H1 (cell line): ENCODE measurements around the gene PTPN7. TPM values are rescaled to one million over a fixed set of nuclear protein-coding genes. Genes with fewer than 3 reads are reported as not detected.

Source experiments
- CTCF ChIA-PET: fragments of 300-600 bp; sonication (Branson Sonifier 250); formaldehyde crosslinking; loops from one replicate; lab custom pipeline; 2021; ENCODE audit not compliant: partially characterized antibody; lab: Charles Lee
- POLR2A ChIA-PET: fragments of 300-600 bp; sonication (Branson Sonifier 250); formaldehyde crosslinking; loops from one replicate; lab custom pipeline; 2021; ENCODE audit warnings: inconsistent platforms; ENCODE audit not compliant: partially characterized antibody; lab: Charles Lee
- DNase-seq, 2 experiments: peaks; one replicate each; pipeline versions ENCODE4 v3.0.0 to v3.0.0-alpha.2; 2010 to 2022; ENCODE audit warnings: low spot score in 2 of 2, low read depth in 1 of 2, mixed read lengths in 1 of 2
- FAIRE-seq: peaks from 2 replicates; lab custom pipeline; 2011; peaks lifted over from hg19 to GRCh38; lab: Jason Lieb, UNC
- H2AFZ ChIP-seq: 2 replicates; pipeline ENCODE4 v1.8.1; 2012; ENCODE audit warnings: low read length, inconsistent platforms
- H2AK5ac ChIP-seq: 2 replicates; pipeline ENCODE4 v1.6.1; 2013; ENCODE audit warnings: low read depth, low read length
- H2BK120ac ChIP-seq: replicated peaks from 2 replicates; pipeline ENCODE3; 2013; ENCODE audit warnings: low read depth, low read length, inconsistent platforms
- H2BK12ac ChIP-seq: 2 replicates; pipeline ENCODE4 v1.6.1; 2013; ENCODE audit warnings: low read depth, low read length
- H2BK15ac ChIP-seq: 2 replicates; pipeline ENCODE4 v1.6.1; 2013; ENCODE audit warnings: low read length
- H2BK20ac ChIP-seq: 2 replicates; pipeline ENCODE4 v1.6.1; 2013; ENCODE audit warnings: low read length
- H2BK5ac ChIP-seq: 2 replicates; pipeline ENCODE4 v1.6.1; 2013; ENCODE audit warnings: low read depth, low read length
- H3K14ac ChIP-seq: 2 replicates; pipeline ENCODE4 v1.6.1; 2013; ENCODE audit warnings: inconsistent platforms; ENCODE audit not compliant: insufficient read length
- H3K18ac ChIP-seq: 2 replicates; pipeline ENCODE4 v1.6.1; 2013; ENCODE audit warnings: low read length; ENCODE audit errors: extremely low read depth
- H3K23ac ChIP-seq: 2 replicates; pipeline ENCODE4 v1.6.1; 2013; ENCODE audit warnings: inconsistent platforms; ENCODE audit not compliant: insufficient read length
- H3K23me2 ChIP-seq: 2 replicates; pipeline ENCODE4 v1.6.1; 2013; ENCODE audit warnings: low read depth, low read length
- H3K27ac ChIP-seq: 2 replicates; pipeline ENCODE4 v1.6.1; 2011; ENCODE audit warnings: low read depth, low read length, inconsistent platforms
- H3K27me3 ChIP-seq, 4 experiments: replicated peaks in 1 of 4; 1 replicate in 1 of 4; 2 replicates in 3 of 4; pipeline versions ENCODE4 v1.6.1 to v1.8.1; 2011 to 2013; ENCODE audit warnings: low read length in 3 of 4, mild to moderate bottlenecking in 3 of 4, inconsistent platforms in 2 of 4, mixed read lengths in 2 of 4, moderate library complexity in 1 of 4; ENCODE audit not compliant: control insufficient read depth in 3 of 4, insufficient read depth in 3 of 4; ENCODE audit errors: extremely low read depth in 1 of 4
- H3K36me3 ChIP-seq, 4 experiments: 2 replicates each; pipeline versions ENCODE4 v1.6.1 to v1.8.1; 2011 to 2013; ENCODE audit warnings: mild to moderate bottlenecking in 4 of 4, low read length in 3 of 4, moderate library complexity in 2 of 4, control low read depth in 1 of 4, inconsistent platforms in 1 of 4; ENCODE audit not compliant: insufficient read depth in 4 of 4, control insufficient read depth in 2 of 4
- H3K4ac ChIP-seq: replicated peaks from 2 replicates; pipeline ENCODE3; 2013; ENCODE audit warnings: low read length, low read depth, mixed read lengths, inconsistent platforms; ENCODE audit not compliant: insufficient read length
- H3K4me1 ChIP-seq, 4 experiments: replicated peaks in 1 of 4; 1 replicate in 1 of 4; 2 replicates in 3 of 4; pipeline versions ENCODE4 v1.6.1 to v1.8.1; 2011 to 2013; ENCODE audit warnings: low read length in 3 of 4, inconsistent platforms in 2 of 4, mixed read lengths in 1 of 4; ENCODE audit not compliant: insufficient read depth in 4 of 4, control insufficient read depth in 3 of 4
- H3K4me2 ChIP-seq, 2 experiments: 2 replicates each; pipeline versions ENCODE4 v1.6.1 to v1.8.1; 2011 to 2013; ENCODE audit warnings: low read depth in 2 of 2, low read length in 2 of 2, control low read depth in 1 of 2, inconsistent platforms in 1 of 2, mild to moderate bottlenecking in 1 of 2; ENCODE audit not compliant: insufficient read depth in 1 of 2
- H3K4me3 ChIP-seq, 4 experiments: fragments of 200-600, 300-600 bp in 1 of 4; sonication (generic), shearing (Covaris generic), sonication (Bioruptor Twin) in 1 of 4; 2 replicates each; pipeline versions ENCODE4 v1.5.1 to v1.8.1; 2011 to 2016; ENCODE audit warnings: low read length in 4 of 4, low read depth in 3 of 4, control low read depth in 2 of 4, inconsistent platforms in 2 of 4, mild to moderate bottlenecking in 2 of 4, mixed read lengths in 1 of 4, moderate library complexity in 1 of 4; ENCODE audit not compliant: insufficient read depth in 2 of 4; ENCODE audit errors: extremely low read depth in 1 of 4
- H3K56ac ChIP-seq: replicated peaks from 2 replicates; pipeline ENCODE3; 2013; ENCODE audit warnings: low read depth, mild to moderate bottlenecking, mixed read lengths, low read length, inconsistent platforms; ENCODE audit not compliant: insufficient read length
- H3K79me1 ChIP-seq: 2 replicates; pipeline ENCODE4 v1.6.1; 2013; ENCODE audit warnings: low read depth, low read length, control low read depth
- H3K79me2 ChIP-seq, 2 experiments: 2 replicates each; pipeline versions ENCODE4 v1.6.1 to v1.8.1; 2012 to 2013; ENCODE audit warnings: low read length in 2 of 2, mild to moderate bottlenecking in 2 of 2, inconsistent platforms in 1 of 2; ENCODE audit not compliant: insufficient read depth in 2 of 2, control insufficient read depth in 1 of 2
- H3K9ac ChIP-seq, 4 experiments: replicated peaks in 1 of 4; 1 replicate in 1 of 4; 2 replicates in 3 of 4; pipeline versions ENCODE4 v1.6.1 to v1.8.1; 2011 to 2013; ENCODE audit warnings: low read depth in 3 of 4, low read length in 3 of 4, control low read depth in 2 of 4, mild to moderate bottlenecking in 2 of 4, moderate library complexity in 2 of 4, inconsistent platforms in 1 of 4; ENCODE audit errors: extremely low read depth in 1 of 4
- H3K9me3 ChIP-seq, 2 experiments: 2 replicates each; pipeline versions ENCODE4 v1.6.1 to v1.8.1; 2012 to 2013; ENCODE audit warnings: mild to moderate bottlenecking in 2 of 2, moderate library complexity in 2 of 2, control low read depth in 1 of 2, inconsistent platforms in 1 of 2, low read depth in 1 of 2, low read length in 1 of 2, mixed read lengths in 1 of 2; ENCODE audit not compliant: insufficient read depth in 2 of 2
- H4K20me1 ChIP-seq, 2 experiments: replicated peaks in 1 of 2; 2 replicates each; pipeline versions ENCODE3 to v1.8.1; 2011 to 2013; ENCODE audit warnings: inconsistent platforms in 2 of 2, low read length in 2 of 2, mild to moderate bottlenecking in 1 of 2; ENCODE audit not compliant: insufficient read depth in 2 of 2, control insufficient read depth in 1 of 2
- H4K5ac ChIP-seq: 2 replicates; pipeline ENCODE4 v1.6.1; 2013; ENCODE audit warnings: low read length, low read depth, mixed read lengths, inconsistent platforms; ENCODE audit not compliant: insufficient read length
- H4K8ac ChIP-seq: 2 replicates; pipeline ENCODE4 v1.8.0; 2013; ENCODE audit warnings: mild to moderate bottlenecking, moderate library complexity, low read length, inconsistent platforms; ENCODE audit not compliant: insufficient read depth; ENCODE audit errors: extremely low read depth
- H4K91ac ChIP-seq: replicated peaks from 2 replicates; pipeline ENCODE3; 2013; ENCODE audit warnings: low read length, mixed read lengths, inconsistent platforms; ENCODE audit not compliant: insufficient read length
- EP300 ChIP-seq, 2 experiments: IDR thresholded peaks; 1 replicate in 1 of 2; 2 replicates in 1 of 2; pipeline ENCODE4 v1.6.1; 2011 to 2012; ENCODE audit warnings: low read depth in 2 of 2, low read length in 2 of 2, mild to moderate bottlenecking in 2 of 2, borderline replicate concordance in 1 of 2, inconsistent platforms in 1 of 2, moderate library complexity in 1 of 2
- FOSL1 ChIP-seq: IDR thresholded peaks from 2 replicates; pipeline ENCODE4 v1.6.1; 2011; ENCODE audit warnings: mild to moderate bottlenecking, low read depth, low read length, moderate library complexity; ENCODE audit not compliant: insufficient read depth
- HDAC2 ChIP-seq, 2 experiments: fragments of 300-600 bp in 1 of 2; sonication (generic) in 1 of 2; IDR thresholded peaks; 2 replicates each; pipeline ENCODE4 v1.6.1; 2011 to 2012; ENCODE audit warnings: low read depth in 2 of 2, low read length in 2 of 2, mild to moderate bottlenecking in 2 of 2, moderate library complexity in 2 of 2, borderline replicate concordance in 1 of 2, inconsistent platforms in 1 of 2
- KDM4A ChIP-seq: IDR thresholded peaks from one replicate; pipeline ENCODE4 v1.7.1; 2012; ENCODE audit warnings: low read depth, mild to moderate bottlenecking, moderate library complexity, low read length, inconsistent platforms; ENCODE audit not compliant: severe bottlenecking
- RBBP5 ChIP-seq: IDR thresholded peaks from 2 replicates; pipeline ENCODE4 v1.7.1; 2012; ENCODE audit warnings: low read depth, mild to moderate bottlenecking, inconsistent platforms, low read length, moderate library complexity, borderline replicate concordance
- RFX5 ChIP-seq: IDR thresholded peaks from 2 replicates; pipeline ENCODE4 v1.6.1; 2011; ENCODE audit warnings: low read depth, low read length, improper control_type of control experiment, borderline replicate concordance
- SIN3A ChIP-seq, 2 experiments: IDR thresholded peaks in 1 of 2; conservative IDR thresholded peaks in 1 of 2; 2 replicates each; pipeline ENCODE4 v1.6.1; 2011 to 2012; ENCODE audit warnings: low read length in 2 of 2, improper control_type of control experiment in 1 of 2, low read depth in 1 of 2, mild to moderate bottlenecking in 1 of 2
- SIRT6 ChIP-seq: IDR thresholded peaks from one replicate; pipeline ENCODE4 v1.7.1; 2012; ENCODE audit warnings: low read length, inconsistent platforms
- TAF1 ChIP-seq: IDR thresholded peaks from 2 replicates; pipeline ENCODE4 v1.6.1; 2011; ENCODE audit warnings: mild to moderate bottlenecking, low read depth, low read length
- YY1 ChIP-seq: IDR thresholded peaks from 2 replicates; pipeline ENCODE4 v1.6.1; 2011; ENCODE audit warnings: low read depth, mild to moderate bottlenecking, low read length
- ZNF274 ChIP-seq: IDR thresholded peaks from 2 replicates; pipeline ENCODE4 v1.7.0; 2012; ENCODE audit warnings: low read length, borderline replicate concordance; ENCODE audit errors: extremely low read depth
- WGBS, 2 experiments: shearing (Covaris generic) in 1 of 2; methylation state at CpG; one replicate each; pipeline versions ENCODE4 v1.1.6 to v1.1.7; 2013 to 2015; ENCODE audit warnings: low lambda C conversion rate in 2 of 2, mixed read lengths in 2 of 2, inconsistent platforms in 1 of 2, low coverage in 1 of 2, missing lambda C conversion rate in 1 of 2; ENCODE audit not compliant: insufficient replicate concordance in 2 of 2, insufficient coverage in 1 of 2, insufficient read length in 1 of 2; ENCODE audit errors: extremely low coverage in 1 of 2, missing lambda C conversion rate in 1 of 2; 5-methylcytosine and 5-hydroxymethylcytosine counted together
- polyA plus RNA-seq, 7 experiments: library from polyadenylated mRNA; depleted of rRNA in 3 of 7; stranded (reverse) in 5 of 7; unstranded in 2 of 7; fragments of >200 nt in 5 of 7; fragments of 200-250 nt in 2 of 7; gene quantifications; 1 replicate in 5 of 7; 2 replicates in 1 of 7; 4 replicates in 1 of 7; pipeline versions ENCODE4 v1.2.1 to v1.2.3, GENCODE V29; 2011 to 2013; ENCODE audit warnings: missing spikeins in 2 of 7, mixed read lengths in 2 of 7
- total RNA-seq: library from RNA; stranded (reverse); fragmentation: NEBNext Ultra II Directional; extraction: Animal tissue kit (Norgen Biotek cat#: 25700); gene quantifications from 2 replicates; pipeline ENCODE4 v1.2.1, GENCODE V29; 2021

Gene PTPN7
- total and polyA plus RNA-seq, 2 of the 8 experiments (the other 6 are each of a cell fraction or from before 2014, with no cell fraction given): 0.20 TPM; not detected in 1

DNA sequence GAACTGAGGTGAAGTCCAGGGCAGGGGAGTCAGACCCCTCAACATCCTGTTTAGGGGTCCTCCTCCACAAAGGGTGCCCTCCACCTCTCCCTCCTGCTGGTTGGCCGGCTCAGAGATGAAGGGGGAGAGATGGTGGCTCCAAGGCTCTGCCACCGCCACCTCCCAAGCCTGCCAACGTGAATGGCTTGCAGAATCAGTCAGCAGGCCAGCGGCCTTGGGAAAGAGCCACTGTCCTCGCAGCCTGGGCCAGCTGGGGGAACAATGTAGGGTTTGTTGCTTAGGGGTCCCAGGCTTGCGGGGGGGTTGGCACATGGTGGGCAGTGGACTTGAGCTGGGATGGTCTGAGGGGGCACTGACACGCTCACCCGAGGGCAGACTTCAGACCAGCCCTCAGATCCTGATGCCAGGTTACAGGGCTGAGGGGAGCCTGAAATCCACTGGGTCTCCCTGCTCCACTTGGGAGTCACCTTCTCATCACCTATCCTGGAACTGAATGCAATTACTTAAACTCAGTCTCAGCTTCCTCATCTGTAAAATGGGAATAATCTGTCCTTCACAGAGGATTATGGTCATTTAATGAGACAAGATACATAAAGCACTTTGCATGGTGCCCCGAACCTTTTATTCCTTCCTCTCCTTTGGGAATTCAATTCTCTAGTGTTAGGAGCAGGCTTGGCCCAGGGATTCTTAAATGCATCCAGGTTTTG is 29.4 kb downstream of the PTPN7 start:
- H3K79me2 ChIP-seq: no peaks in the 10 kb centered on the region
- H2AFZ ChIP-seq: no peak overlapping the region
- ChIA-PET CTCF (interaction anchor here (1.1 to 29.2 kb wide), 5 partner anchors 8 to 236 kb away, joined by 3 to 1014 read pairs (median 21); partner anchors contain the start of genes ELF3 and GPR37L1), POLR2A (interaction anchor here (0.8 to 2.3 kb wide), 8 partner anchors 8 to 131 kb away, joined by 3 to 11 read pairs (median 5); partner anchors contain the start of genes ELF3 and GPR37L1)
- DNase-seq (no peak), FAIRE-seq (no peak)
- H3K9me3 ChIP-seq: no peaks in the 10 kb centered on the region
- H3K79me1 ChIP-seq: no peaks in the 10 kb centered on the region
- H4K91ac ChIP-seq: no peak overlapping the region
- H3K18ac ChIP-seq: no peak overlapping the region
- H3K4ac ChIP-seq: no peak overlapping the region
- no peak overlapping the region for H4K8ac ChIP-seq
- no peak overlapping the region for H3K14ac ChIP-seq
- H4K5ac ChIP-seq: no peak overlapping the region
- no peak overlapping the region for H2BK20ac ChIP-seq
- no peak overlapping the region for H2BK120ac ChIP-seq
- no peak overlapping the region for H3K23ac ChIP-seq
- 79% methylated on average over 9 of the region's 9 CpGs; no CpG with 5 or more reads in 1 of the 2 experiments for WGBS, 2 experiments
- no peak overlapping the region for H3K9ac ChIP-seq
- no peak overlapping the region for H2BK5ac ChIP-seq
- H2AK5ac ChIP-seq: no peak overlapping the region
- no peak overlapping the region for H2BK12ac ChIP-seq
- peaks cover 0 to 9% (median 4%) of the 10 kb centered on the region in 4 experiments; a peak in 3 of 7 replicates for H3K4me1 ChIP-seq
- peaks cover 0 to 6% of the 10 kb centered on the region in 2 experiments for H4K20me1 ChIP-seq
- H3K23me2 ChIP-seq: no peaks in the 10 kb centered on the region
- no peaks in the 10 kb centered on the region; a peak in 1 of 7 replicates for H3K27me3 ChIP-seq
- H3K36me3 ChIP-seq: peaks cover 3 to 25% (median 10%) of the 10 kb centered on the region in 4 experiments; a peak in 4 of 8 replicates
- H3K56ac ChIP-seq: no peak overlapping the region
- H2BK15ac ChIP-seq: no peak overlapping the region
- H3K4me2 ChIP-seq: no peak overlapping the region
- no peak overlapping the region for H3K4me3 ChIP-seq
- H3K27ac ChIP-seq: no peak overlapping the region
- no peak for TF ChIP-seq EP300 (IDR thresholded peaks at IDR 0.05; ENCODE audit: borderline replicate concordance in 1 of 2, low read depth in 2 of 2, low read length in 2 of 2)
- TF ChIP-seq FOSL1: no peak
- TF ChIP-seq RFX5: no peak
- no peak for TF ChIP-seq TAF1
- TF ChIP-seq RBBP5: no peak
- TF ChIP-seq SIN3A (conservative IDR thresholded peaks at IDR 0.05 in 1 of 2, IDR thresholded peaks at IDR 0.05 in 1 of 2; ENCODE audit: low read depth in 1 of 2, low read length in 2 of 2): no peak
- TF ChIP-seq SIRT6: no peak
- TF ChIP-seq YY1: no peak
- TF ChIP-seq HDAC2 (IDR thresholded peaks at IDR 0.05; ENCODE audit: borderline replicate concordance in 1 of 2, low read depth in 2 of 2, low read length in 2 of 2): no peak
- no peak for TF ChIP-seq ZNF274
- TF ChIP-seq KDM4A: no peak
